SH-SY5Y (cell line): ENCODE results near the gene PRKG1.

Source experiments
- GATA2 ChIP-seq: IDR thresholded peaks from 2 replicates; pipeline ENCODE4 v1.6.1; 2011; ENCODE audit warnings: mild to moderate bottlenecking, low read depth, low read length
- GATA3 ChIP-seq: IDR thresholded peaks from 2 replicates; pipeline ENCODE4 v1.6.1; 2011; ENCODE audit warnings: low read depth, mild to moderate bottlenecking, low read length, moderate library complexity

DNA sequence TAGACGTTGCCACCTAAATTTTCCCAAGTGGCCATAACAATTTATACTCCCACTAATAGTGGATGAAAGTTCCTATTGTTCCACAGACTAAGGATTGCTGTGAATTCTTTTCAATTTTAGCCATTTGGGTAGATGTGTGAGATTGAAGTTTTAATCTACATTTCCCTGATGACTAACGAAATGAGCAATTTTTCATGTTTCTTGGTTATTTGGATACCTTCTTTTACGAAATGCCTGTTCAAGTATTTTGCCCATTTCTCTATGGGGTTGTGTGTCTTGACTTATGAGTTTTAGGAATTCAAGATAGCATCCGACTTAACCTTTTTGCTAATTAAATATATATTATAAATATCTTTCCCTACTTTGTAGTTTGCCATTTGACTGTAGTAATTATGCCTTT lies 16.4 kb upstream of the PRKG1 start:
- TF ChIP-seq GATA2 = no peak
- no peak for TF ChIP-seq GATA3
